ENCODE measurements around the gene LRP1.

- TF ChIP-seq POLR2A (IDR thresholded peaks at IDR 0.05; ENCODE audit: low read depth, low read length) (no peak), TAF1 (IDR thresholded peaks at IDR 0.05; ENCODE audit: borderline replicate concordance, low read depth, low read length) (no peak)
These were observed 98.5 kb downstream of the LRP1 start for GRCh38 chr12:57226588-57227314.

Data from GM12892 (cell line).